ENCODE results near the gene FZD10. TPM values are rescaled to one million over a fixed set of nuclear protein-coding genes. Genes with fewer than 3 reads are reported as not detected.

FZD10 gene
- total and polyA plus RNA-seq, 2 experiments from 2014 or later: 0.35 to 1.7 TPM

DNA sequence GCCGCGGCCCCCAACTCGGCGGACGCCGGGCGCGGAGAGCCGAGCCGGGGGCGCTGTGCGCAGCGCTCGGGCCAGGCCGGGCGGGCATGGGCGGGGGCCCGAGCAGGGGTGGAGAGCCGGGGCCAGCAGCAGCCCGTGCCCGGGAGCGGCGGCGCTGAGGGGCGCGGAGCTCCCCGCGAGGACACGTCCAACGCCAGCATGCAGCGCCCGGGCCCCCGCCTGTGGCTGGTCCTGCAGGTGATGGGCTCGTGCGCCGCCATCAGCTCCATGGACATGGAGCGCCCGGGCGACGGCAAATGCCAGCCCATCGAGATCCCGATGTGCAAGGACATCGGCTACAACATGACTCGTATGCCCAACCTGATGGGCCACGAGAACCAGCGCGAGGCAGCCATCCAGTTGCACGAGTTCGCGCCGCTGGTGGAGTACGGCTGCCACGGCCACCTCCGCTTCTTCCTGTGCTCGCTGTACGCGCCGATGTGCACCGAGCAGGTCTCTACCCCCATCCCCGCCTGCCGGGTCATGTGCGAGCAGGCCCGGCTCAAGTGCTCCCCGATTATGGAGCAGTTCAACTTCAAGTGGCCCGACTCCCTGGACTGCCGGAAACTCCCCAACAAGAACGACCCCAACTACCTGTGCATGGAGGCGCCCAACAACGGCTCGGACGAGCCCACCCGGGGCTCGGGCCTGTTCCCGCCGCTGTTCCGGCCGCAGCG lies 639 bp downstream of the FZD10 start:
- Histone ChIP-seq H3K9me2 (replicated peaks; ENCODE audit: insufficient read depth) (no peaks in the 10 kb centered on the region), H3K27me3 (peaks cover 96% of the 10 kb centered on the region), H3K9me3 (ENCODE audit: low read depth) (no peaks in the 10 kb centered on the region), H3K4me1 (ENCODE audit: insufficient read depth) (peaks cover 6% of the 10 kb centered on the region), H3K27ac (peak overlapping the region; percentile 46), H3K4me2 (peak overlapping the region; percentile 88), H3K79me2 (no peaks in the 10 kb centered on the region), H2AFZ (no peak overlapping the region), H3K36me3 (replicated peaks; ENCODE audit: insufficient read depth, low read depth) (no peaks in the 10 kb centered on the region), H4K20me1 (ENCODE audit: insufficient read depth, poor library complexity, severe bottlenecking) (no peaks in the 10 kb centered on the region), H3K4me3 (peak overlapping the region; percentile 21)
- TF ChIP-seq EZH2phosphoT487 (IDR thresholded peaks at IDR 0.05; ENCODE audit: low read depth, severe bottlenecking, unreplicated experiment) (no peak), EZH2 (IDR thresholded peaks at IDR 0.05; ENCODE audit: borderline replicate concordance) (no peak), CTCF (IDR thresholded peaks at IDR 0.05; ENCODE audit: poor library complexity) (no peak)
- WGBS (ENCODE audit: low lambda C conversion rate, missing lambda C conversion rate): 2% methylated on average over 55 of the region's 78 CpGs
- DNase-seq (ENCODE audit: low spot score): no peak

GRCh38 chr12:130163461-130164215 lies 1.4 kb downstream of the FZD10 start:
- Histone ChIP-seq H3K27me3 (peaks cover 96% of the 10 kb centered on the region), H2AFZ (no peak overlapping the region), H3K27ac (no peak overlapping the region), H3K79me2 (no peaks in the 10 kb centered on the region), H4K20me1 (ENCODE audit: insufficient read depth, poor library complexity, severe bottlenecking) (no peaks in the 10 kb centered on the region), H3K9me2 (replicated peaks; ENCODE audit: insufficient read depth) (no peaks in the 10 kb centered on the region), H3K9me3 (ENCODE audit: low read depth) (no peaks in the 10 kb centered on the region), H3K4me2 (peak overlapping the region; percentile 88), H3K36me3 (replicated peaks; ENCODE audit: insufficient read depth, low read depth) (no peaks in the 10 kb centered on the region), H3K4me3 (no peak overlapping the region), H3K4me1 (ENCODE audit: insufficient read depth) (peaks cover 6% of the 10 kb centered on the region)
- DNase-seq (ENCODE audit: low spot score): no peak
- WGBS (ENCODE audit: low lambda C conversion rate, missing lambda C conversion rate): 9% methylated on average over 71 of the region's 71 CpGs
- peak; percentile 86 for TF ChIP-seq EZH2 (IDR thresholded peaks at IDR 0.05; ENCODE audit: borderline replicate concordance)
- TF ChIP-seq EZH2phosphoT487 (IDR thresholded peaks at IDR 0.05; ENCODE audit: low read depth, severe bottlenecking, unreplicated experiment): no peak
- TF ChIP-seq CTCF (IDR thresholded peaks at IDR 0.05; ENCODE audit: poor library complexity): no peak

DNA sequence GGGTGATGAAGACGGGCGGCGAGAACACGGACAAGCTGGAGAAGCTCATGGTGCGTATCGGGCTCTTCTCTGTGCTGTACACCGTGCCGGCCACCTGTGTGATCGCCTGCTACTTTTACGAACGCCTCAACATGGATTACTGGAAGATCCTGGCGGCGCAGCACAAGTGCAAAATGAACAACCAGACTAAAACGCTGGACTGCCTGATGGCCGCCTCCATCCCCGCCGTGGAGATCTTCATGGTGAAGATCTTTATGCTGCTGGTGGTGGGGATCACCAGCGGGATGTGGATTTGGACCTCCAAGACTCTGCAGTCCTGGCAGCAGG lies 1.9 kb downstream of the FZD10 start:
- no peak for DNase-seq (ENCODE audit: low spot score)
- no peaks in the 10 kb centered on the region for H3K9me2 ChIP-seq (replicated peaks; ENCODE audit: insufficient read depth)
- H2AFZ ChIP-seq: no peak overlapping the region
- peaks cover 96% of the 10 kb centered on the region for H3K27me3 ChIP-seq
- H3K36me3 ChIP-seq (replicated peaks; ENCODE audit: insufficient read depth, low read depth): no peaks in the 10 kb centered on the region
- no peaks in the 10 kb centered on the region for H3K9me3 ChIP-seq (ENCODE audit: low read depth)
- H4K20me1 ChIP-seq (ENCODE audit: insufficient read depth, poor library complexity, severe bottlenecking): no peaks in the 10 kb centered on the region
- TF ChIP-seq CTCF (IDR thresholded peaks at IDR 0.05; ENCODE audit: poor library complexity): no peak
- no peak for TF ChIP-seq EZH2phosphoT487 (IDR thresholded peaks at IDR 0.05; ENCODE audit: low read depth, severe bottlenecking, unreplicated experiment)
- TF ChIP-seq EZH2 (IDR thresholded peaks at IDR 0.05; ENCODE audit: borderline replicate concordance): no peak
- 20% methylated on average over 18 of the region's 18 CpGs for WGBS (ENCODE audit: low lambda C conversion rate, missing lambda C conversion rate)
- no peak overlapping the region for H3K4me3 ChIP-seq
- peaks cover 6% of the 10 kb centered on the region for H3K4me1 ChIP-seq (ENCODE audit: insufficient read depth)
- peak overlapping the region; percentile 88 for H3K4me2 ChIP-seq
- no peak overlapping the region for H3K27ac ChIP-seq
- no peaks in the 10 kb centered on the region for H3K79me2 ChIP-seq
